T-helper 1 cell (primary cell): ENCODE data around the gene FNBP1.

Experiments
- DNase-seq, 5 donors: peaks; one replicate each; pipeline ENCODE4 v3.0.0-alpha.2; 2012 to 2020

The FNBP1 gene

DNA sequence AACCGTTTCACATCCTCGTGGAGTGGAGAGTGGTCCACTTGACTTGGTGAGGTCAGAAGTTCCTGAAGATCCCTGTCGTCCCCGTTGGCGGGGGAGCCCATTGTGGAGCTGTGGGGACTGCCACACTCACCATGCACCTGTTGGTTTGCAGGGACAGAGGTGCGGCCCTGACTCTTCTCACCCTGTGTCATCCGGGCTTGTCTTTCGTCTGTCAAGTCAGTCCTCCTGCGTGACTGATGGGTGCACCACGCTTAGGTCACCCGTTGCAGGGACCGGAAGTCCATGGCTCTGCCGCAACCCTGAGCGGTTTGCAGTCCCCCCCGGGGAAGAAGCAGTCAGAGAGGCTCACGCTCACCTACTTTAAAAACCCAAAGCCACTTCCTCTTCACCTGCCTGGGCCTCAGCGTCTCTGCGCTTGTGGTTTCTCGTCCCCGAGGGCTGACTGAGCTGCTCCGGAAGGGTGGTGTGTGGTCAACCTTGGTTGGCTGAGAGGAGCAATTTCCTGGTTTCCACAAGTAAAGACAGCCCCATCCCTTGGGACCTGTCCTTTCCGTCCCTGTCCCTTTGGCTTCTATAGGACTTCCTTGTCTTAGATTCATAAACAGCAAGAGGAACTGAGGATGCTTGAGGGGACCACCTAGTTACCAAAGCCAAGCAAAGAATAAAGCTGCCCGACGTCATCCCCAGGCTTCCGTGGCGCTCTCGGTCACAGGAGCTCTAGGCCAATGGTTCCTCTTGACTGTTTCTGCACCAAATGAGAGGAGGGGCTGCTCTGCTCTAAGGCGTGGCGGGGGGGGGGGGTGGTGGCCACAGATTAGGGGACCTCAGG is 154.5 kb downstream of the FNBP1 start:
- peak; percentile 74 to 99 (median 83) for DNase-seq

DNA sequence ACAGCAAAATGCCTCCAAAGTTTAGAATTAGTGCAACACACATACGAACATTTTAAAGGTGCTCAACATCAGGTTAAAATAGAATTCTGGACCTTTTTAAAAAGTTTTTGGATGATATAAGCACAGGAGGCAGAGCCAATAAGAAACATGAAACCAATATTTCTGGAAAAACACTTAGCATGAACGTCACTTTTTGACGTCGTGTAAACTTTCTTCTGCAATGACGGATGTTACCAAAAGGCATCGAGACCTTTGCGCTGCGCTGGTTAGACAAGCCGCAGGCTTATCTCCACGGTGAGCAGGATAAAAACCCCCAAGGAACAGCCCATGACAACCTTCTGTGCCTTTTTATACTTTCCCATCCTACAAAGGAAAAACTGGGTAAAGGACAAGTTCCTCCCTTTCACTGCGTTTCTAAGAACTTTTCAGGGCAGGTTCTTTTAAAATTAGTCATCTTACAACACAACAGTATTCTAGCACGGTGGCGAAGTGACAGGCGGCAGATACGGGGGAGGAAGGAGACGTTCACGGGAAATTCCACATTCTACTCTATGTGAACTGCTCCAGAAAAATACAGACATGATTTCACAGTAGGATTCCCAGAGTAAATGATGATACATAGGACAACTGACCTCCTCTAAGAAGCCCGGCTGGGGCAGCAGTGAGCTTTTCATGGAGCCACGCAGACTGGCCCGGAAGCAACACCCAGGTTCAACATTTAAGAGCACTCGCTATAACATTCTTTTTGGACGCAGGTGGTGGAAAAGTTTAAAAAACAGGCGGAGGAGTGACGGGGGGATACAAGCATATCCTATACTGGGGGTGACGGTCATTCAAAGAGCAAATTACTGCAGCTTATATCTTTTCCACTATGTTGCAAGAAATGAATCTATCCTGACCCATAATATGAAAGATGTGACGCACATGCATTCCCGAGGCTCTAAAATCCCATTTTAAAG is 155.4 kb downstream of the FNBP1 start:
- peak; percentile 47 to 87 (median 66) for DNase-seq

GRCh38 chr9:129886226-129887174 is 156.5 kb downstream of the FNBP1 start:
- DNase-seq, result peak; percentile 44 to 86 (median 63)

GRCh38 chr9:129885670-129886106 is 157.3 kb downstream of the FNBP1 start:
- DNase-seq, result peak; percentile 73 to 92 (median 81)

DNA sequence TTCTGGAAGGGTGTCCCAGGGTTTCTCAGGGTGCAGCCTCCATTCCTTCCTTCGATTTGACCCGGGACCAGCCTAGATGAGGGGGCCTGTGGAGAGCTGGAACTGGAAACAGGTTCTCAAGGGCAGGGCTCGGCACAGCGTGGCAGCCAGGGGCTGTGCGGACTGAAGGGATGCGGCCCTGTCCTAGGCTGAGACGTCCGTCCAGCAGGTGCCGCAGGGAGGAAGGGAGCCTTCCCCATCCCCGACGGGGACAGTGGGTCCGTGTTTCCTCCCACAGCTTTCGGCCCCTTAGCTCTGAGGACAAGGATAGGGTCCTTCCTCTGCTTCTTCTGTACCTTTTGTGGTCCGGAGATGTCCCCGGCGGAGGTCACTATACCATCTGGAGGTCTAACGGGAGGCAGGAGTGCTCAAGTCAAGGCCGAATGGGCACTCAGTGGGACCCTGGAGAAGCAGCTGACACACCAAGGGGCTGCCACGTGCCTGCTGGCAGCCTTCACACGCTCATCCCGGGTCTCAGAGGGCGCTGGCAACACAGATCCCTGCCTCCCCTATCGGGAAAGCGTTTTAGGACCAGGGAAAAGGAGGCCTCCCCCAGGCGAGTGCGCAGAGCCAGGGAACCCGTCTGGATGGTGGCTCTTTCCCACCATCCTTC is 157.8 kb downstream of the FNBP1 start:
- peak in 1 of 5 donors; percentile 71 for DNase-seq

- DNase-seq, result peak; percentile 91 to 97 (median 94)
These were observed 158.6 kb downstream of the FNBP1 start for GRCh38 chr9:129884220-129885017.

- no peak for DNase-seq
These were observed 161.3 kb downstream of the FNBP1 start for GRCh38 chr9:129881547-129882324.

DNA sequence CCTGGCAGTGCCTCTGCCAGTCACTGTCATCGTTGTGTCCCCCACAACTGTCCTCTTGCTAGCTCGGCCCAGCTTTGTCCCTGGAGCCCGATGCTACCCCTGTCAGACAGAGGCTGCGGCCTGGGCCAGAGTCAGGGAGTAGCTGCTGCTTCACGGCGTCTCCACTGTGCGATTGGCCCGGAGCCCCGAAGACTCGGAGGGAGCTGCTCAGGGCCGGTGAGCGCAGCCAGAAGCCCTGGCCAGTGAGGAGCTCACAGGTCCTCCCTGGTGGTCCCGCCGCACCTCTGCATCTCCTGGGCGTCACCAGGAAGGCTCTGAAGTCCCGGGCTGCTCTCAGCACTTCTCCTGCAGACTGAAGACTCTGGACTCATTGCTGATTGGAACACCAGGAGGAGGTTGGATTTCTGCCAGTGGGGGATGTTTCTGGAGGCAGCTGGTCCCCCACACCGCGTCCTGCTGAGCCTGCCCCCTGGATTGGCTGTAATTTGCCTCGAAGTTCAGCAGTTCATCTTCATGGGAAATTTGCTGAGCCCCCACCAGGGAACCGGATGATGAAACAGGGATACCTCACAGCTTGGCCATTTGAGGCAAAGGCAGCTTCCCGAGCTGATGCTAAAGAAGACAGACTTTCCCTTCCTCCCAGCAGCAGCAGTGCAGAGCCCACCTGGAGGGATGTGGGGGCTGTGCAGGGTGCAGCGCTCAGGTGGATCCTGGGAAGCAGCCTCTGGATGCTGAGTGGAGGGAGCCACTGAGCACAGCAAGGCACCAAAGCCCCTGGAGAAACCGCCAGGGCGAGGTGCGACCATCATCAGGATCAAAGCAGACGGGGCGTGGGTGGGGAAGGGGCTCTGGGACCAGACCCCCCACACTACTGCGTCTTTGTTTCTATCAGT is 162.1 kb downstream of the FNBP1 start:
- no peak for DNase-seq

DNA sequence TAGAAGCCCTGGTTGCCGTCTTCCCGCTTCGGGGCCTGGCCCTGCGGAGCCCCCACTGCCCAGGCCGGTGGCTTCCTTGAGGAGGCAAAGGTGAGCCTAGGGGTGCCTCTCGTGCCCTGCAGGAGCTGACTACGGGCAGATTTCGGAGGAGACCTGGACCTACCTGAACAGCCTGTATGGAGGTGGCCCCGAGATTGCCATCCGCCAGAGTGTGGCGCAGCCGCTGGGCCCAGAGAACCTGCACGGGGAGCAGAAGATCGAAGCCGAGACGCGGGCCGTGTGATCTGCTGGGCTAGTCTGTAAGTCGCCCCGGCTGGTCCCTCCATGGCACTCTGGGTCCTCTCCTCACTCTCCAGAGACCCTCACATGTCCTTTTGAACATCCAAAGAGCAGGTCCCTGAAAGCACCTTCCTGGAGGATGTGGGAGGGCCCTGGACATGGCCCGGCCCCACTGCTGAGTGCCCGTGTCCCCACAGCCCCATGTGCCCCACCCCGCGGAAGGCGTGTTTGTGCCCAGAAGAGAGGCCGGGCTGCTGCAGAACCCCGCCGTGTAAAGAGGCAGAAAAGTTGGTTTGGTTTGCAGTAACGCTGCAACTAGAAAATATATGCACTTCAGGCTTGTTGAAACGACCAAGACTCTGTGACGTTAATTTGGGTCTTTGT is 162.9 kb downstream of the FNBP1 start:
- DNase-seq, result no peak

- no peak for DNase-seq
These were observed 163.8 kb downstream of the FNBP1 start for GRCh38 chr9:129879103-129879699.

GRCh38 chr9:129878291-129878690 is 164.7 kb downstream of the FNBP1 start:
- DNase-seq, result no peak

GRCh38 chr9:129876815-129877214 is 166.2 kb downstream of the FNBP1 start:
- DNase-seq, result no peak

GRCh38 chr9:129875687-129876395 is 167.1 kb downstream of the FNBP1 start:
- DNase-seq, result no peak

DNA sequence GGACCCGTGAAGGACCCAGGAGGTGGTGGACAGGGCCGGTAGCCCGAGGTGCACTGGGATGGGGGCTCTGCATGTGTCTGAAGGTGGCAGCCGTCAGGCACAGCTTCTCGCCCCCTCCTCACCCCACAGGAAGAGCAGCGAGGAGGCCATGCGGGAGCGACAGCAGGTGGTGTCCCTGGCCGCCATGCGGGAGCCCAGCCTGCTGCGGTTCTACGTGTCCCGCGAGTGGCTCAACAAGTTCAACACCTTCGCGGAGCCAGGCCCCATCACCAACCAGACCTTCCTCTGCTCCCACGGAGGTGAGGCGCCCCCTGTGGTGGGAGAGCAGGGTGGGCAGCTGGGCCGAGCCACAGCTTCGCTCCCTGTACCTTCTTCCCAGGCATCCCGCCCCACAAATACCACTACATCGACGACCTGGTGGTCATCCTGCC is 167.8 kb downstream of the FNBP1 start:
- DNase-seq, result no peak

- DNase-seq, result no peak
These were observed 168.5 kb downstream of the FNBP1 start for GRCh38 chr9:129874261-129875101.

DNA sequence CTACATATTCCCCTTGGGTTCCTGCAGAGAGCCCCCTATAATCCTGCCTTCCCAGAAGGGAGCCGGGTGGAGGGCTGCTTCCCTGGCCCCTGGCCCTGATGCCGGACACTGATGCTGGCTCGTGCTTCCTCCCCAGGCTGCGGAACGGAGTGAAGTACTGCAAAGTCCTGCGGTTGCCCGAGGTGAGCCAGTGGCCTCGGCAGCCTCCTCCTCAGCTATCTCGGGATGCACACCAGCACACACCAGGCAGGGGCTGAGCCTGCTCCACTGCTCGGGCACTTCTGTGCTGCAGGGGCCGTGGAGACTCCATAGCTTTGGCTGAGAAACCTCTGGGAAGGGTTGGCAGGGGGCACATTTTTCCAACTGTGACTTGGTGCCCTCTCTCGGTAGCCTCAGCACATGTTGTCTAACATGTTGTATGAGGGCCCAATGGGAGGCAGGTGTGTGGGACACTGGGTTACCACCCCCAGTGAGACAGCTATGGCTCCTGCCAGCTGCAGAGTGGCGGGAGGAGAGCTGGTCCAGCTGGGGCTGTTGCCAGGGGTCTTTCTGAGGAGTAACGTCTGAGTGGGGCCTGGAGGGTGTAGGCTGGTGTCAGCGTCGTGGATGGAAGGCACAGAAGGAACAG is 169.3 kb downstream of the FNBP1 start:
- DNase-seq, result no peak
